IPS DF 6.9 (cell line): ENCODE results near the gene AKT3.

Experiments
- DNase-seq: peaks from one replicate; pipeline ENCODE4 v3.0.0-alpha.2; 2013; ENCODE audit warnings: low read depth, low spot score
- H3K27ac ChIP-seq: one replicate; pipeline ENCODE4 v1.5.1; 2013; ENCODE audit warnings: low read length, control low read depth
- H3K27me3 ChIP-seq: 2 replicates; pipeline ENCODE4 v1.6.1; 2013; ENCODE audit warnings: mild to moderate bottlenecking, low read length; ENCODE audit not compliant: control insufficient read depth, insufficient read depth
- H3K36me3 ChIP-seq: 2 replicates; pipeline ENCODE4 v1.6.1; 2013; ENCODE audit warnings: low read length; ENCODE audit not compliant: control insufficient read depth, insufficient read depth
- H3K4me1 ChIP-seq: 2 replicates; pipeline ENCODE4 v1.6.1; 2013; ENCODE audit warnings: low read length; ENCODE audit not compliant: control insufficient read depth, insufficient read depth
- H3K4me3 ChIP-seq: 2 replicates; pipeline ENCODE4 v1.5.1; 2013; ENCODE audit warnings: mild to moderate bottlenecking, low read length
- H3K9me3 ChIP-seq: 2 replicates; pipeline ENCODE4 v1.6.1; 2013; ENCODE audit warnings: low read length, inconsistent platforms; ENCODE audit not compliant: control insufficient read depth, insufficient read depth
- WGBS: extraction: QIAGEN DNeasy Blood & Tissue Kit; methylation state at CpG from one replicate; pipeline ENCODE4 v1.1.7; 2013; ENCODE audit warnings: mixed read lengths, missing lambda C conversion rate; ENCODE audit not compliant: insufficient read length, insufficient coverage; 5-methylcytosine and 5-hydroxymethylcytosine counted together

Gene AKT3

GRCh38 chr1:243734308-243734695 is 115.7 kb downstream of the AKT3 start:
- no CpG with 5 or more reads among the region's 2 CpGs for WGBS
- Histone ChIP-seq H3K9me3 (no peaks in the 10 kb centered on the region), H3K4me1 (peaks cover 1% of the 10 kb centered on the region; the same call in 1 of the 2 replicates), H3K27me3 (no peaks in the 10 kb centered on the region), H3K36me3 (peaks cover 3% of the 10 kb centered on the region; the same call in 1 of the 2 replicates), H3K4me3 (no peak overlapping the region), H3K27ac (no peak overlapping the region)
- no peak for DNase-seq

- H3K27me3 ChIP-seq: no peaks in the 10 kb centered on the region
- WGBS: no CpG with 5 or more reads among the region's 1 CpG
- no peaks in the 10 kb centered on the region for H3K9me3 ChIP-seq
- DNase-seq: no peak
- no peak overlapping the region for H3K27ac ChIP-seq
- H3K4me3 ChIP-seq: no peak overlapping the region
- H3K36me3 ChIP-seq: peaks cover 3% of the 10 kb centered on the region; the same call in 1 of the 2 replicates
- H3K4me1 ChIP-seq: peaks cover 1% of the 10 kb centered on the region; the same call in 1 of the 2 replicates
Observed at GRCh38 chr1:243733670-243734307, 116.3 kb downstream of the AKT3 start.

- Histone ChIP-seq H3K4me1 (peaks cover 1% of the 10 kb centered on the region; the same call in 1 of the 2 replicates), H3K4me3 (no peak overlapping the region), H3K36me3 (peaks cover 3% of the 10 kb centered on the region; the same call in 1 of the 2 replicates), H3K27ac (no peak overlapping the region), H3K9me3 (no peaks in the 10 kb centered on the region), H3K27me3 (no peaks in the 10 kb centered on the region)
- no peak for DNase-seq
Observed at GRCh38 chr1:243732637-243733036, 117.4 kb downstream of the AKT3 start.

- Histone ChIP-seq H3K36me3 (peaks cover 3% of the 10 kb centered on the region; the same call in 1 of the 2 replicates), H3K4me1 (peaks cover 1% of the 10 kb centered on the region; the same call in 1 of the 2 replicates), H3K27ac (no peak overlapping the region), H3K27me3 (no peaks in the 10 kb centered on the region), H3K9me3 (no peaks in the 10 kb centered on the region), H3K4me3 (no peak overlapping the region)
- WGBS: 100% methylated on average over 1 of the region's 5 CpGs
- no peak for DNase-seq
Observed at GRCh38 chr1:243731974-243732625, 117.9 kb downstream of the AKT3 start.

GRCh38 chr1:243731301-243731891 is 118.6 kb downstream of the AKT3 start:
- WGBS: no CpG with 5 or more reads among the region's 3 CpGs
- DNase-seq: no peak
- peaks cover 3% of the 10 kb centered on the region; the same call in 1 of the 2 replicates for H3K36me3 ChIP-seq
- no peaks in the 10 kb centered on the region; the same call in 1 of the 2 replicates for H3K4me1 ChIP-seq
- no peak overlapping the region for H3K27ac ChIP-seq
- no peaks in the 10 kb centered on the region for H3K9me3 ChIP-seq
- H3K27me3 ChIP-seq: no peaks in the 10 kb centered on the region
- H3K4me3 ChIP-seq: no peak overlapping the region

- no peaks in the 10 kb centered on the region for H3K27me3 ChIP-seq
- no peaks in the 10 kb centered on the region; the same call in 1 of the 2 replicates for H3K4me1 ChIP-seq
- H3K27ac ChIP-seq: no peak overlapping the region
- WGBS: no CpG with 5 or more reads among the region's 23 CpGs
- H3K36me3 ChIP-seq: peaks cover 3% of the 10 kb centered on the region; the same call in 1 of the 2 replicates
- no peak overlapping the region for H3K4me3 ChIP-seq
- no peaks in the 10 kb centered on the region for H3K9me3 ChIP-seq
- DNase-seq: no peak
Observed at GRCh38 chr1:243730487-243731150, 119.4 kb downstream of the AKT3 start.

- peaks cover 3% of the 10 kb centered on the region; the same call in 1 of the 2 replicates for H3K36me3 ChIP-seq
- no peak overlapping the region for H3K27ac ChIP-seq
- DNase-seq: peak; percentile 68
- H3K9me3 ChIP-seq: no peaks in the 10 kb centered on the region
- WGBS: no CpG with 5 or more reads among the region's 3 CpGs
- no peak overlapping the region for H3K4me3 ChIP-seq
- H3K4me1 ChIP-seq: no peaks in the 10 kb centered on the region; the same call in 1 of the 2 replicates
- H3K27me3 ChIP-seq: no peaks in the 10 kb centered on the region
Observed at GRCh38 chr1:243729956-243730355, 120.1 kb downstream of the AKT3 start.

GRCh38 chr1:243727503-243728203 is 122.4 kb downstream of the AKT3 start:
- no CpG with 5 or more reads among the region's 4 CpGs for WGBS
- DNase-seq: no peak
- no peaks in the 10 kb centered on the region for H3K9me3 ChIP-seq
- no peaks in the 10 kb centered on the region; the same call in 1 of the 2 replicates for H3K4me1 ChIP-seq
- no peaks in the 10 kb centered on the region for H3K27me3 ChIP-seq
- no peak overlapping the region for H3K27ac ChIP-seq
- no peak overlapping the region for H3K4me3 ChIP-seq
- H3K36me3 ChIP-seq: peaks cover 3% of the 10 kb centered on the region; the same call in 1 of the 2 replicates

- WGBS: no CpG with 5 or more reads among the region's 2 CpGs
- Histone ChIP-seq H3K27me3 (no peaks in the 10 kb centered on the region), H3K36me3 (peaks cover 3% of the 10 kb centered on the region; the same call in 1 of the 2 replicates), H3K9me3 (no peaks in the 10 kb centered on the region), H3K27ac (no peak overlapping the region), H3K4me1 (no peaks in the 10 kb centered on the region; the same call in 1 of the 2 replicates), H3K4me3 (no peak overlapping the region)
- no peak for DNase-seq
Observed at GRCh38 chr1:243726806-243727502, 123.1 kb downstream of the AKT3 start.
